SJSA1 (cell line): ENCODE data around the gene PDS5A. TPM values are rescaled to one million over a fixed set of nuclear protein-coding genes. Genes with fewer than 3 reads are reported as not detected.

Experiments used
- DNase-seq, 2 experiments: peaks; one replicate each; pipeline ENCODE4 v3.0.0-alpha.2; 2015 to 2020; ENCODE audit warnings: low spot score in 2 of 2, low read depth in 1 of 2
- H3K27ac ChIP-seq: fragments of 250-450 bp; sonication (Bioruptor Pico); 2 replicates; pipeline ENCODE4 v1.5.1; 2020; ENCODE audit warnings: mild to moderate bottlenecking, moderate library complexity
- H3K27me3 ChIP-seq: fragments of 250-450 bp; sonication (Bioruptor Pico); replicated peaks from 2 replicates; pipeline ENCODE4 v1.5.1; 2020; ENCODE audit warnings: mild to moderate bottlenecking, moderate library complexity
- H3K36me3 ChIP-seq: fragments of 250-450 bp; sonication (Bioruptor Pico); 2 replicates; pipeline ENCODE4 v1.5.1; 2020; ENCODE audit warnings: mild to moderate bottlenecking
- H3K4me1 ChIP-seq: fragments of 250-450 bp; sonication (Bioruptor Pico); replicated peaks from 2 replicates; pipeline ENCODE4 v1.6.1; 2021; ENCODE audit warnings: mild to moderate bottlenecking
- H3K4me3 ChIP-seq: fragments of 250-450 bp; sonication (Bioruptor Pico); 2 replicates; pipeline ENCODE4 v1.5.1; 2020; ENCODE audit warnings: mild to moderate bottlenecking
- H3K9me3 ChIP-seq: fragments of 250-450 bp; sonication (Bioruptor Pico); replicated peaks from 2 replicates; pipeline ENCODE4 v1.5.1; 2020; ENCODE audit warnings: mild to moderate bottlenecking
- total RNA-seq: library from RNA; depleted of rRNA; stranded (reverse); fragments of >200 nt; shearing (Covaris generic); gene quantifications from 2 replicates; pipeline ENCODE4 v1.2.3, GENCODE V29; 2014

PDS5A gene
- total RNA-seq, 1 experiment from 2014 or later = 39.6 TPM

DNA sequence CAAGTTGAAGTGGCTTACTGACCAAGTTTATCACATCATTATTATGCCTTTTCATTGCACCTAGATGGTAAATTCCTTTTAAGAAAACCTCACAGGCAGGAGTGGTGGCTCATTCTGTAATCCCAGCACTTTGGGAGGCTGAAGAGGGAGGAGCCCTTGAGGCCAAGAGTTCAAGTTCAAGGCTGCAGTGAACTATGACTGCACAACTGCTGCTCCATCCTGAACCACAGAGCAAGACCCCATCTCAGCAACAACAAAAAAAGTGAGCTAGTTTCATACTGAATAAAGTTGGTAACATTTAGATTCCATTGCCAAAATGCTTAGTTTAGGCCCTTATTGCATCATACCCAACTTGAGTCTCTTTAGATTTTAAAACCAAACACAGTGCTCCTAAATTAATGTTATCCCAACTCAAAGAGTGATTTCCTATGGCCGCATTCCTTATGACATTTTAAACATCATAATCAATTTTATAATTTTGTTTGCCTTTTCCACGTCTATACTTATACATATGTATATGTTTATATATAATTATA is 36.0 kb downstream of the PDS5A start:
- Histone ChIP-seq H3K4me1 (peaks cover 4% of the 10 kb centered on the region), H3K9me3 (no peaks in the 10 kb centered on the region), H3K4me3 (no peak overlapping the region), H3K27ac (no peak overlapping the region), H3K27me3 (no peaks in the 10 kb centered on the region), H3K36me3 (0 out of 2 replicates have a peak, but pooled peaks cover 3% of the 10 kb centered on the region)
- DNase-seq = no peak

DNA sequence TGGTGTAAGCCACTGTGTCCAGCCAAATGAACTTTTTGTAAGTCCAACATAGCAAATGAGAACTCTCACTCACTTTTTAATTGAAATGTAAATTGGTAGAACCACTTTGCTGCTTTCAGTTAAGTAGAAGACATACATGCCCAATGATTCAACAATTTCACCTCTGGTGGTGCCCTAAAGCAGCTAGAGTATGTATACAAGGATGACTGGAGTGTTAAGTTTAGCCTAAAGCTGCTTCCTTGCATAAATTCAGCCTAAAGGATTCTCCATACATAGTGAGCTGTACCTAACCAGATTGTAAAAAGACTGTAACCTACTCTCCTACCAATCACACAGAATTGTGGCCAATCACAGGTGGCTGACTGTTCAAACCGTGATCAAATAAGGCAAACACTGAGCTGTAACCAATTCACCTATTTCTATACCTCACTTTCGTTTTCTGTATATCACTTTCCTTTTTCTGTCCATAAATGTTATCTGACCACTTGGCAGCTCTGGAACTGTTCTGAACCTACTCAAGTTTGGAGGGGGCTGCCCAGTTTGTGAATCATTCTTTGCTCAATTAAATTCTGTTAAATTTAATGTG is 39.9 kb downstream of the PDS5A start:
- no peak overlapping the region for H3K4me3 ChIP-seq
- no peaks in the 10 kb centered on the region for H3K9me3 ChIP-seq
- 0 out of 2 replicates have a peak, but pooled peaks cover 3% of the 10 kb centered on the region for H3K36me3 ChIP-seq
- no peak overlapping the region for H3K27ac ChIP-seq
- peaks cover 19% of the 10 kb centered on the region for H3K4me1 ChIP-seq
- DNase-seq = no peak
- no peaks in the 10 kb centered on the region for H3K27me3 ChIP-seq

DNA sequence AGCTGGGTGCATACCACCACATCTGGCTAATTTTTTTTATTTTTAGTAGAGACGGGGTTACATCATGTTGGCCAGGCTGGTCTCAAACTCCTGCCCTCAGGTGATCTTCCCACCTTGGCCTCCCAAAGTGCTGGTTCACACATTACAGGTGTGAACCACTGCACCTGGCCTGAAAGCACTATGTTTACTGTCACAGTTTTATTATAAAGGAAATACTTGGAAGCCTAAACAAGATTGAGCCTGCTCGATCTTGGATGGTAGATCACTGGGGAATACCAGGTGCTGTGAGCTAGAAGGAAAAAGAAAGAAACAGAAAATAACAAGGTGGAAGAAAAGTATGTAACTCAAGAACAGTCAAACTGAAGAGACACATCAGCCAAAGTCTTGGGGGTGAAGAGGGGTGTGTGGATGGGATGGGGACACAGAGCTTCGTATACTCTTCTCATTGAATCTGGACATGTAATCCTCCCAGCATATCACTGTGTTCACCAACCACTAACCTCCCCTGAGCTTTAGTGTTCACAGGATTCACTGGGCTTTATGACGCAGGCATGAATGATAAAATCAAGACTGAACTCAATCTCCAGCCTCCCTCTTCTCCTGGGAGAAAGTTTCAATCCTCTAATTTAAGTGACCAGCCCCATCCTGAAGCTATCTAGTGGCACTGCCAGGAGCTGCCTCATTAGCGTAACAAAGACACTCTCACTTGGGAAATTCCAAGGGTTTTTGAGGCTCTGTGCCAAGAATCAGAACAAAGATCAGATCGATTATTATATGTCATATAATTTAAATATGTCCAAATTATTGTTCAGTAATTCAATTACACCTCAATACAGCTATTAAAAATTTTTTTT is 40.9 kb downstream of the PDS5A start:
- Histone ChIP-seq H3K4me3 (no peak overlapping the region), H3K27ac (no peak overlapping the region), H3K36me3 (0 out of 2 replicates have a peak, but pooled peaks cover 3% of the 10 kb centered on the region), H3K4me1 (peaks cover 28% of the 10 kb centered on the region), H3K27me3 (no peaks in the 10 kb centered on the region), H3K9me3 (no peaks in the 10 kb centered on the region)
- no peak for DNase-seq

DNA sequence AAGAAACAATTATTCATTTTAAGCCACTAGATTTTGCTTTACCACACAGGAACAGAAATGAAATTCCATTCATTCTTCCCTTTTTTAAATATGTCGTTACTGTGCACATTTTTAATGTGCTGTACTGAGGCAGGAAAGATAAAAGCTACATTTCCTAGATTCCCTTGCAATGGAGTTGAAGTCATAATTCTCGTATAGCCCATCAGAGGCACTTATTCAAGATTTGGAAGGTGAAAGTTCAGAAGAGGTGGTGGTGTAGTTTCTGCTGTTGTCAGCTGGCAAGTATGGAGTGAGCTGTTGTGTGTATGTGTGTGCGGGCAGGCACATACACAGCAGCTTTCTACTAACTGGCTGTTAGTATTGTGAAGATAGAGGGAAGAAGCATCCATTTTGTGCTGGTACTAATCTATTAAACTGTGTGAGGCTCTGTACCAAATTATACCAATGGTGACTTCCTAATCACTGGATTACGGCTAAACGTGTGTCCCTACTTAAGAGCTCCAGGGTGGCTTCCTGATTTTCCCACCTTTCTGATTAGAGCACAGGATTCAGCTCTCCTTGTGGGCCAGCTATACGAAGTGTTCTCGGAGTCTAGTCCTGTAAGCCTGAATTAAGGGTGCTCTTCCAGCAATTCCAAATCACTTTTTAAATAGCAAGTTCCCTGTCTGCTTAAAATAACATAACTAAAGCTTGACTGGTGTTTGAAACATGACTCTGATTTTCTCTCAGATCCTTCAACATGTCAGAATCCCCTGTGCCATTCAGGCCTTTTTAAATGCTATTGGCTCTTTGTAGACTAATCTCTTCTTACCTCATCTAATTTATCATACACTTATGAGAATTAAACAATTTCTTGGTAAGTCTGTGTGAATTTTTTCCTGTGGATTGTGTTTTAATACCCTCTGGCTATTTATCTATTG is 43.8 kb downstream of the PDS5A start:
- H3K27ac ChIP-seq = peak overlapping the region; percentile 92
- H3K4me1 ChIP-seq = peaks cover 28% of the 10 kb centered on the region
- H3K9me3 ChIP-seq = no peaks in the 10 kb centered on the region
- no peaks in the 10 kb centered on the region for H3K27me3 ChIP-seq
- peak in 1 of 2 experiments; percentile 63 for DNase-seq
- no peak overlapping the region for H3K4me3 ChIP-seq
- H3K36me3 ChIP-seq = 0 out of 2 replicates have a peak, but pooled peaks cover 3% of the 10 kb centered on the region

DNA sequence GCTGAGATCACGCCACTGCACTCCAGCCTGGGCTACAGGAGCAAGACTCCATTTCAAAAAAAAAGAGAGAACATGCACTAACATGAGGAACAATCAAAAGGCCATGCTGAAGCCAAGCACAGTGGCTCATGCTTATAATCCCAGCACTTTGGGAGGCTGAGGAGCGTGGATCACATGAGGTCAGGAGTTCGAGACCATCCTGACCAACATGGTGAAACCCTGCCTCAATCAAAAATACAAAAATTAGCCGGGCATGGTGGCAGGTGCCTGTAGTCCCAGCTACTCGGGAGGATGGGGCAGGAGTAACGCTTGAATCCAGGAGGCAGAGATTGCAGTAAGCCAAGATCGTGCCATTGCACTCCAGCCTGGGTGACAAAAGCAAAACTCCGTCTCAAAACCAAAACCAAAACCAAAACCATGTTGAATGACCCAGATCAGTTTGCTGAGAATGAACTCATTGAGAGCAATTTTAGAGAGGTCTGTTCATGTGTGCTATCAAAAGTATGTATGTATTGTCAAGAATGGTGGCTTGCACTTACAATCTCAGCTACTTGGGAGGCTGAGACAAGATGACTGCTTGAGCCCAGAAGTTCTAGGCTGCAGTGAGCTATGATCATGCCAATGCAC is 44.8 kb downstream of the PDS5A start:
- Histone ChIP-seq H3K4me3 (peak overlapping the region; percentile 20), H3K9me3 (no peaks in the 10 kb centered on the region), H3K27me3 (no peaks in the 10 kb centered on the region), H3K27ac (peak overlapping the region; percentile 92), H3K36me3 (0 out of 2 replicates have a peak, but pooled peaks cover 3% of the 10 kb centered on the region), H3K4me1 (peaks cover 28% of the 10 kb centered on the region)
- DNase-seq = peak in 1 of 2 experiments; percentile 31

DNA sequence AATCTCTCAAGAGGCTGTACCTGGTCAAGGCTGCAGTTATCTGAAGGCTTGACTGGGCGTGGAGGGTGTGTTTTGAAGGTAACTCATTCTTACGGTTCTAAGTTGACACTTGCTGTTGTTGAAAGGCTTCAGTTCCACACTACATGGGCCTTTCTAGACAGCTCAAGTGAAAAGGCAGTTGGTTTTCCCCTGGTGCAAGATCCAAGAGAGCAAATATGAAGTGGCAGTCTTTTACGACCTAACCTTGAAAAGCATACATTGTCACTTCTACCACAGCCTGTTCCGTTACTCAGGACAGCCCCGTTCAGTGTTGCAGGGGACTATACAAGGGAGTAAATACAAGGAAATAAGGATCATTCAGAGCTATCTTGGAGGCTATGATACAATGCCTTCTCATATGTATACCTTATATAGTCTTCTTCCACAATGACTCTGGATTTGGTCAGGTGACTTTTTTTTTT is 46.2 kb downstream of the PDS5A start:
- peaks cover 28% of the 10 kb centered on the region for H3K4me1 ChIP-seq
- H3K4me3 ChIP-seq = no peak overlapping the region
- no peak overlapping the region for H3K27ac ChIP-seq
- no peaks in the 10 kb centered on the region for H3K27me3 ChIP-seq
- DNase-seq = no peak
- peaks cover 6% of the 10 kb centered on the region for H3K36me3 ChIP-seq
- no peaks in the 10 kb centered on the region for H3K9me3 ChIP-seq

DNA sequence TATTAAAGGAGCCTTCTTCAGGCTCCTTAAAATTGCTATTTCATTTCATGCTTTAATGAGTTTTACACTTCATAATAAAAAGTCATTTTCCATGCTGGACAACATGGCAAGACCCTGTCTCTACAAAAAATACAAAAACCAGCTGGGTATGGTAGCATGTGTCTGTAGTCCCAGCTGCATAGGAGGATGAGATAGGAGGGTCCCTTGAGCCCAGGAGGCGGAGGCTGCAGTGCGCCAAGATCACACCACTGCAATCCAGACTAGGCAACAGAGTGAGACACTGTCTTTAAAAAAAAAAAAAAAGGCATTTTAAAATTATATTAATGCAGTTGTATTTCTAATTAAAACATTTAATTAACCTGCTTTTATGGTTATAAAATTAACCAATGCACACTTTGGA is 49.2 kb downstream of the PDS5A start:
- Histone ChIP-seq H3K27ac (no peak overlapping the region), H3K36me3 (peaks cover 6% of the 10 kb centered on the region), H3K9me3 (no peaks in the 10 kb centered on the region), H3K27me3 (no peaks in the 10 kb centered on the region), H3K4me1 (peaks cover 14% of the 10 kb centered on the region), H3K4me3 (no peak overlapping the region)
- DNase-seq = no peak

DNA sequence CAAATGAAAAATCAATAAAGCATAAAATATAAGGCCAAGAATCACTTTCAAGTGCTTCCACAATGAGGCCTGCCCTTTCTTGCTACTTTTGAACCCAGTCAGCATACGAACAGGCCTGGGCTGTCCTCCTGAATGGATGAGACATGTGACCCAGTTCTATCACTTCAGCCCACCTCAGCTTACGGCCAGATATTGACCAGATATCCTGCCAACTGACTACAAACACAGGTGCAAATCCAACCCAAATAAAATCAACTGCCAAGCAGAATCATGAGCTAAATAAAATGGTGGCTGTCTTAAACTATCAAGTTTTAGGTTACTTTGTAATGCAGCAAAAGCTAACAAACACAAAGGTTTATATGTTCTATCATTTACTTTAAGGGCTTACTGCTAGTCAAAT is 53.7 kb downstream of the PDS5A start:
- H3K27ac ChIP-seq = no peak overlapping the region
- H3K9me3 ChIP-seq = no peaks in the 10 kb centered on the region
- no peaks in the 10 kb centered on the region for H3K4me1 ChIP-seq
- no peak overlapping the region for H3K4me3 ChIP-seq
- DNase-seq = no peak
- no peaks in the 10 kb centered on the region for H3K27me3 ChIP-seq
- H3K36me3 ChIP-seq = peaks cover 6% of the 10 kb centered on the region

DNA sequence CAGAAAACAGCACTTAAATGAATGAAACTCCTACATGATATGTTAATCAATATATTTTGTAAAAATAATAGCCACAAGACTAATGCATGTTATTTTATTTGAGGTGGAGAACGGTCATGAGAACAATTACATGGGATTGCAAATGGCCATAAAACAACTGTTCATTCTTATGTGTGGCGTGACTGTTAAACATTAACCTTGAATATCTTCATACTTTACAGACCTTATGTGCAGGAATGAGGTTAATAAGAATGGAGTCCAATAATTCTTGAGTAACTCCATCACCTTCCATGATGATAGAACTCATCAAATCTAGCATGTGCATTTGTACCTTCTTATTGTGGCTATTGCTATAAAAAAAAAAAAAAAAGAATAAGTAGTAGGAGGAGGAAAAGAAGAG is 55.3 kb downstream of the PDS5A start:
- no peaks in the 10 kb centered on the region for H3K27me3 ChIP-seq
- H3K9me3 ChIP-seq = no peaks in the 10 kb centered on the region
- no peak overlapping the region for H3K4me3 ChIP-seq
- peaks cover 4% of the 10 kb centered on the region for H3K36me3 ChIP-seq
- H3K4me1 ChIP-seq = no peaks in the 10 kb centered on the region
- no peak for DNase-seq
- H3K27ac ChIP-seq = no peak overlapping the region

DNA sequence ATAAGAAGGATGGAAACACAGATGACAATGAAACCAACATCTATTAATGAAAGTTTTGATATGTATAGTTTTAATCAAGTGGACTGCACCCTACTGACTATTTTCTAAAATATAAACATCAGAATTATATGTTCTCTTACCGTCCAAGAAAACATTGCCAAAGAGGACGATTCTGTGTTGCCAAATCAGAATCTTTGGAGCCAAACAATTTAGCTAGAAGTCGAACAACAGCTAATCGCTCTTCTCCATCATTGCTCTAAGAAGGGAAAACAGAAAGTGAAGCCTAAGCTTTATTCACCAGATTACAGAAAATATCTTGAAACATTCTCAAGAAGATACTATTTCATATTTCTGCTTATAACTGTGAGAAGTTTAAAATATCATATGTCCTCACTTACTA is 64.2 kb downstream of the PDS5A start:
- H3K36me3 ChIP-seq = peaks cover 11% of the 10 kb centered on the region
- DNase-seq = no peak
- no peak overlapping the region for H3K27ac ChIP-seq
- H3K4me3 ChIP-seq = no peak overlapping the region
- no peaks in the 10 kb centered on the region for H3K27me3 ChIP-seq
- H3K9me3 ChIP-seq = no peaks in the 10 kb centered on the region
- H3K4me1 ChIP-seq = no peaks in the 10 kb centered on the region

DNA sequence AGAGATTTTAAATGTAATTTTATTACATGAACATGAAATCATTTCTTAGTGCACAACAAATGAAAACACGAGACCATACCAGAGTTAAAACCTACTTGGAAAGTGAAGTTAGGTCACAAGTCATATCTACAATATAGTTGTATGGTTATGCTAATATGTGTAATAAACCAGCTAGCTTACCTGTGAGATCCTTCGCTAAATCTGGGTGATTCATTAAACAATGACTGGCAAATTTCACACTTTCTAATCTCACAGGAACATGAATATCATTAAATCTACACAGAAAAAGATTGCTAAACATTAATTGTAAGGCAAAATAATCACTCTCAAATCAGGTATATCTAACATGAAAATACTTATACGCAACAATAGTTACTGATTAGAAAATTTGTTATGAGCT is 67.6 kb downstream of the PDS5A start:
- no peak for DNase-seq
- no peak overlapping the region for H3K4me3 ChIP-seq
- H3K27me3 ChIP-seq = no peaks in the 10 kb centered on the region
- no peak overlapping the region for H3K27ac ChIP-seq
- no peaks in the 10 kb centered on the region for H3K4me1 ChIP-seq
- no peaks in the 10 kb centered on the region for H3K9me3 ChIP-seq
- H3K36me3 ChIP-seq = peaks cover 15% of the 10 kb centered on the region

DNA sequence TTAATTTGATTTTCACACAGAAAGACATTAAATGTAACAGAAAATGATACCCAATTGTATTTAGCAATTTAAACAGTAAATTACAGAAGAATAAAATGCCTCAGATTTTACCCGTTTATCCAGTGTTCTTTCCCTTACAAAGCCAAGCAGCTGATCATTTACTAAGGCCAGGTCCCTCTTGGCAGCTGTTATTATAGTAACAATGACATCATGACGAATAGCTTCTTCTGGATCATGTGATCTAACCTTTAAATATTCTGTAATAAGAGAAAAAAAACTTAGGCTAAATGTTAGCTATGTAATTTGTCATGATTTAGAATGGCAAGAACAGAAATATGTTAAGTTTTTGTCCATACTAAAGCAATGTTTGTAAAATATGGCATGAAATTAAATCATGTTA is 69.4 kb downstream of the PDS5A start:
- H3K9me3 ChIP-seq = no peaks in the 10 kb centered on the region
- H3K36me3 ChIP-seq = peaks cover 9% of the 10 kb centered on the region
- DNase-seq = no peak
- no peaks in the 10 kb centered on the region for H3K4me1 ChIP-seq
- H3K27me3 ChIP-seq = no peaks in the 10 kb centered on the region
- H3K27ac ChIP-seq = no peak overlapping the region
- H3K4me3 ChIP-seq = no peak overlapping the region

DNA sequence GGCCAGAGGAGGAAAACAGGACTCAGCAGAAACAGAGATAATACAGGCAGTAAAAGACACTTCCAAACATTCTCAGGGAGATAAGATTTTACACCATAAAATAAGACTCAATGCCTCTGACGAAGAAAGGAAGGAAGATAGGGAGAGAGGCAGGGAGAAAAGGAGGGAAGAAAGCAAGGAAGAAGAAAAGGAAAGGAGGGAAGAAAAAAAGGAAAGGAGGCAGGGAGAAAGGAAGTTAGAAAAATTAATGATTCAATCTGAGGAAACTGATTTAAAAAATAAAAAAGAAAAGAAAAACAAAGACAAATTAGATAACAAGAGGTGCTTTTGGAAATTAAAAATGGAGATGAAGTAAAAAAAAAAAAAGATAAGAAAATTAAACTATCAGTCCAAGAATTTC is 72.1 kb downstream of the PDS5A start:
- Histone ChIP-seq H3K27me3 (no peaks in the 10 kb centered on the region), H3K27ac (no peak overlapping the region), H3K36me3 (peaks cover 17% of the 10 kb centered on the region), H3K9me3 (no peaks in the 10 kb centered on the region), H3K4me1 (no peaks in the 10 kb centered on the region), H3K4me3 (no peak overlapping the region)
- DNase-seq = no peak
